Chondrocyte (in vitro differentiated cells): ENCODE results near the gene CCDC47. TPM values are rescaled to one million over a fixed set of nuclear protein-coding genes. Genes with fewer than 3 reads are reported as not detected.
A peak's percentile ranks its signal among the peaks of the same experiment; 100 is the strongest.

Experiments used
- DNase-seq: peaks from one replicate; pipeline ENCODE4 v3.0.0; 2021; ENCODE audit warnings: mixed read lengths, low spot score
- H3K27ac Mint-ChIP-seq: one replicate; pipeline ENCODE4 v1.8.0; 2021; ENCODE audit warnings: mild to moderate bottlenecking, moderate library complexity, mixed read lengths; ENCODE audit not compliant: unreplicated experiment
- H3K27me3 Mint-ChIP-seq: 2 replicates; pipeline ENCODE4 v1.8.0; 2021; ENCODE audit warnings: low read depth, mixed read lengths
- H3K36me3 Mint-ChIP-seq: 2 replicates; pipeline ENCODE4 v1.8.0; 2021; ENCODE audit warnings: low read depth, mixed read lengths
- H3K4me1 Mint-ChIP-seq: 2 replicates; pipeline ENCODE4 v1.8.0; 2021; ENCODE audit warnings: low read depth, mild to moderate bottlenecking, mixed read lengths
- H3K4me3 Mint-ChIP-seq: one replicate; pipeline ENCODE4 v1.8.0; 2021; ENCODE audit warnings: mild to moderate bottlenecking, moderate library complexity, mixed read lengths; ENCODE audit not compliant: unreplicated experiment
- H3K9me3 Mint-ChIP-seq: 2 replicates; pipeline ENCODE4 v1.8.0; 2021; ENCODE audit warnings: low read depth, mixed read lengths
- CTCF ChIP-seq: fragments of 200-600 bp; sonication (generic); IDR thresholded peaks from 2 replicates; pipeline ENCODE4 v1.5.0; 2021; ENCODE audit warnings: antibody characterized with exemption, mild to moderate bottlenecking, moderate library complexity
- total RNA-seq: library from RNA; stranded (reverse); gene quantifications from 3 replicates; pipeline ENCODE4 v1.2.1, GENCODE V29; 2021

Gene CCDC47
- total RNA-seq, 1 donor from 2014 or later: 65.1 TPM

GRCh38 chr17:63752707-63753106 is 20.7 kb downstream of the CCDC47 start:
- no peak overlapping the region for H3K4me3 Mint-ChIP-seq

GRCh38 chr17:63751806-63752205 is 21.6 kb downstream of the CCDC47 start:
- Mint-ChIP-seq H3K36me3 (peaks cover 18% of the 10 kb centered on the region), H3K27me3 (no peaks in the 10 kb centered on the region), H3K27ac (no peak overlapping the region), H3K4me3 (no peak overlapping the region), H3K9me3 (no peaks in the 10 kb centered on the region), H3K4me1 (no peaks in the 10 kb centered on the region)
- DNase-seq: no peak
- no peak for TF ChIP-seq CTCF

More at GRCh38 chr17:63752707-63753106, 20.7 kb downstream of the CCDC47 start:
- Mint-ChIP-seq H3K27me3 (no peaks in the 10 kb centered on the region), H3K36me3 (peaks cover 18% of the 10 kb centered on the region), H3K4me1 (no peaks in the 10 kb centered on the region), H3K9me3 (no peaks in the 10 kb centered on the region), H3K27ac (no peak overlapping the region)
- DNase-seq: no peak
- TF ChIP-seq CTCF: no peak

GRCh38 chr17:63741408-63742173 is 31.8 kb downstream of the CCDC47 start, which contains the start of gene STRADA:
Gene STRADA, minus strand, starts transcription at chr17:63741799. Its CDS starts 13,430 bp downstream, at chr17:63728369.
- no peaks in the 10 kb centered on the region for H3K9me3 Mint-ChIP-seq
- H3K4me3 Mint-ChIP-seq: peak within 1 kb of the TSS; percentile 94
- H3K27me3 Mint-ChIP-seq: no peaks in the 10 kb centered on the region
- TF ChIP-seq CTCF: peak; percentile 12
- peaks cover 6% of the 10 kb centered on the region for H3K36me3 Mint-ChIP-seq
- peak within 1 kb of the TSS; percentile 92 for H3K27ac Mint-ChIP-seq
- peaks cover 19% of the 10 kb centered on the region for H3K4me1 Mint-ChIP-seq
- DNase-seq: peak; percentile 99

DNA sequence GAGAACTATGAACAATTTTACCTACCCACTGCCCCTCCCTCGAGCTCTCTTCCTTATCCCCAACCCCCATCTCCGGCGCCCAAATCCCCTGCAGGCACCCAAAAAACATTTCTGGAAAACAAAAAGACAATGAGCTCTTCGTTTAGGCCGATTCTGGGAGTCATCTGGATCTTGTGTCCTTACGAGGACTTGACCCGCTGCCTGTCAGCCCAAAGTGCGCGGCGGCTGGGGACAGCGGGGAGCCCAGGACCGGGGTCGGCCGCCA is 32.3 kb downstream of the CCDC47 start:
- H3K4me3 Mint-ChIP-seq: peak overlapping the region; percentile 94

More for the DNA sequence above, 32.3 kb downstream of the CCDC47 start:
- H3K36me3 Mint-ChIP-seq: peaks cover 4% of the 10 kb centered on the region
- H3K27ac Mint-ChIP-seq: peak overlapping the region; percentile 92
- no peaks in the 10 kb centered on the region for H3K9me3 Mint-ChIP-seq
- H3K4me1 Mint-ChIP-seq: peaks cover 19% of the 10 kb centered on the region
- H3K27me3 Mint-ChIP-seq: no peaks in the 10 kb centered on the region
- no peak for DNase-seq
- peak; percentile 12 for TF ChIP-seq CTCF
